Loucy (cell line): ENCODE data around the gene PPM1L.
A peak's percentile ranks its signal among the peaks of the same experiment; 100 is the strongest.

Source experiments
- H2AFZ ChIP-seq: fragments of 200-600 bp; sonication (generic); 2 replicates; pipeline ENCODE4 v1.6.0; 2016; ENCODE audit warnings: antibody characterized with exemption, mild to moderate bottlenecking, low read length, moderate library complexity
- H3F3A ChIP-seq: fragments of 200-600 bp; 2 replicates; pipeline ENCODE4 v1.6.0; 2016; ENCODE audit warnings: antibody characterized with exemption, low read depth, mild to moderate bottlenecking
- H3K27me3 ChIP-seq: fragments of 200-600 bp; sonication (generic); 2 replicates; pipeline ENCODE4 v1.6.1; 2014; ENCODE audit warnings: low read length, mild to moderate bottlenecking; ENCODE audit not compliant: insufficient read depth, poor library complexity, severe bottlenecking
- H3K36me3 ChIP-seq: fragments of 200-600 bp; sonication (generic); 2 replicates; pipeline ENCODE4 v1.6.1; 2016; ENCODE audit warnings: low read length; ENCODE audit not compliant: insufficient read depth
- H3K4me1 ChIP-seq: fragments of 200-600 bp; sonication (generic); 2 replicates; pipeline ENCODE4 v1.5.1; 2014; ENCODE audit warnings: low read length, mild to moderate bottlenecking; ENCODE audit not compliant: insufficient read depth, poor library complexity, severe bottlenecking
- H3K4me2 ChIP-seq: fragments of 200-600 bp; sonication (generic); 2 replicates; pipeline ENCODE4 v1.6.0; 2014; ENCODE audit warnings: antibody characterized with exemption, low read length, low read depth, mild to moderate bottlenecking; ENCODE audit not compliant: poor library complexity, severe bottlenecking
- H3K4me3 ChIP-seq: fragments of 200-600 bp; sonication (generic); 2 replicates; pipeline ENCODE4 v1.5.1; 2014; ENCODE audit warnings: low read length, mild to moderate bottlenecking, mixed read lengths; ENCODE audit not compliant: poor library complexity, severe bottlenecking
- H3K79me2 ChIP-seq: fragments of 200-600 bp; sonication (generic); 2 replicates; pipeline ENCODE4 v1.6.1; 2014; ENCODE audit warnings: low read length; ENCODE audit not compliant: insufficient read depth
- H3K9ac ChIP-seq: fragments of 200-600 bp; sonication (generic); 2 replicates; pipeline ENCODE4 v1.6.0; 2014; ENCODE audit warnings: mild to moderate bottlenecking, low read depth, low read length, moderate library complexity; ENCODE audit not compliant: poor library complexity, severe bottlenecking
- H3K9me2 ChIP-seq: fragments of 200-600 bp; sonication (generic); replicated peaks from 2 replicates; pipeline ENCODE4 v1.6.1; 2016; ENCODE audit warnings: low read depth, low read length, mixed read lengths
- H3K9me3 ChIP-seq: fragments of 200-600 bp; sonication (generic); 2 replicates; pipeline ENCODE4 v1.6.1; 2014; ENCODE audit warnings: mild to moderate bottlenecking, antibody characterized with exemption, low read length, low read depth; ENCODE audit not compliant: insufficient read depth
- H4K20me1 ChIP-seq: fragments of 200-600 bp; sonication (generic); 2 replicates; pipeline ENCODE4 v1.6.0; 2014; ENCODE audit warnings: antibody characterized with exemption, low read length, mild to moderate bottlenecking; ENCODE audit not compliant: insufficient read depth, poor library complexity, severe bottlenecking
- EZH2phosphoT487 ChIP-seq: fragments of 200-600 bp; IDR thresholded peaks from 2 replicates; pipeline ENCODE4 v1.6.1; 2018; ENCODE audit warnings: antibody characterized with exemption, mild to moderate bottlenecking, moderate library complexity, borderline replicate concordance
- TF ChIP-seq, protein P1 (sequence below): fragments of 200-600 bp; sonication (generic); conservative IDR thresholded peaks from 2 replicates; pipeline ENCODE4 v1.5.1; 2014; ENCODE audit warnings: mild to moderate bottlenecking, antibody characterized with exemption, low read length

PPM1L gene

DNA sequence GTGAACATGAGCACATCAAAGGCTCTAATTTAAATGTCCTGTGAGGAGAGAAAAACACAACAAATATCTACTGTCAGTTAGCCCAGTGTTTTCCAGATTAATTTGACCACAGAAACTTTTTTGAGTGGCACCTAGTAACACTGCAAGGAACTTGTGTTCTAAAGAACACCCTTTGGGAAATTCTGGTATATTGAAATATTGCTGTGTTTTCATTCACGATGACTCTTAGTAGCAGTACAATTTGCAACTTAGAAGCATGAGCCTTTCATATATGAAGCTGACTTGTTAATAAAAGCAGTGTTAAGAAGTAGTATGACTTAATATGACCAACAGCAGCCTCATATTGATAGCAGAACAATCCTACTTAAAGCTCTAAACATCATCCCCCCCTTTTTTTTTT, 317.1 kb downstream of the PPM1L start:
- Histone ChIP-seq H3K4me3 (no peak overlapping the region), H3F3A (peaks cover 12% of the 10 kb centered on the region; the same call in 1 of the 2 replicates), H3K79me2 (no peaks in the 10 kb centered on the region), H3K9ac (no peak overlapping the region), H3K4me1 (peaks cover 58% of the 10 kb centered on the region), H3K9me2 (no peaks in the 10 kb centered on the region), H3K36me3 (no peaks in the 10 kb centered on the region), H3K9me3 (no peaks in the 10 kb centered on the region), H3K27me3 (no peaks in the 10 kb centered on the region), H2AFZ (no peak overlapping the region), H3K4me2 (no peak overlapping the region), H4K20me1 (no peaks in the 10 kb centered on the region)
- TF ChIP-seq EZH2phosphoT487 = no peak
- TF ChIP-seq, protein P1, sequence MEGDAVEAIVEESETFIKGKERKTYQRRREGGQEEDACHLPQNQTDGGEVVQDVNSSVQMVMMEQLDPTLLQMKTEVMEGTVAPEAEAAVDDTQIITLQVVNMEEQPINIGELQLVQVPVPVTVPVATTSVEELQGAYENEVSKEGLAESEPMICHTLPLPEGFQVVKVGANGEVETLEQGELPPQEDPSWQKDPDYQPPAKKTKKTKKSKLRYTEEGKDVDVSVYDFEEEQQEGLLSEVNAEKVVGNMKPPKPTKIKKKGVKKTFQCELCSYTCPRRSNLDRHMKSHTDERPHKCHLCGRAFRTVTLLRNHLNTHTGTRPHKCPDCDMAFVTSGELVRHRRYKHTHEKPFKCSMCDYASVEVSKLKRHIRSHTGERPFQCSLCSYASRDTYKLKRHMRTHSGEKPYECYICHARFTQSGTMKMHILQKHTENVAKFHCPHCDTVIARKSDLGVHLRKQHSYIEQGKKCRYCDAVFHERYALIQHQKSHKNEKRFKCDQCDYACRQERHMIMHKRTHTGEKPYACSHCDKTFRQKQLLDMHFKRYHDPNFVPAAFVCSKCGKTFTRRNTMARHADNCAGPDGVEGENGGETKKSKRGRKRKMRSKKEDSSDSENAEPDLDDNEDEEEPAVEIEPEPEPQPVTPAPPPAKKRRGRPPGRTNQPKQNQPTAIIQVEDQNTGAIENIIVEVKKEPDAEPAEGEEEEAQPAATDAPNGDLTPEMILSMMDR = no peak

DNA sequence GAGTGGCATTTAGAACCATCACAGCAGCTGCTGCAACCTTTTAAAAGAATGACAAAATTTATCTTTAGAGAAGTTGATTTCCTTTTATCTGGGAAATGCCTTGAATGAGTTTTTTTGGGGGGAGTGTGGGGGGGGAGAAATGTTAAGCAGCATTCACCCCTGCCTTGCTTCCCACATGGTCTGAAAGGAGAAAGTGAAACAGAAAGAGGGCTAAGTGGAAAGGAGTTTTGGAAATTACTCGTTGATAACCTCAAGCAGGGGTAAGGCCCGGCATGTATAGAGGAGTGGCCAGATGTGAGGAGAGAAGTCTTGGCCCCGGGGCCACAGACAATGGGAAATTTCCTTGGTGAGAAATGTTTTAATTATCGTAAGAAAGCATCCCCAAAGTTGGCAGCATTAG, 325.6 kb downstream of the PPM1L start:
- Histone ChIP-seq H3K4me2 (peak overlapping the region; percentile 62), H3K36me3 (no peaks in the 10 kb centered on the region), H3K9ac (peak overlapping the region; percentile 49), H3K4me3 (peak overlapping the region; percentile 21), H3K9me3 (no peaks in the 10 kb centered on the region), H3F3A (no peaks in the 10 kb centered on the region; the same call in 1 of the 2 replicates), H3K4me1 (peaks cover 54% of the 10 kb centered on the region), H3K79me2 (no peaks in the 10 kb centered on the region), H2AFZ (peak overlapping the region; percentile 77), H3K9me2 (no peaks in the 10 kb centered on the region), H4K20me1 (no peaks in the 10 kb centered on the region), H3K27me3 (no peaks in the 10 kb centered on the region)
- TF ChIP-seq EZH2phosphoT487 = no peak
- TF ChIP-seq, protein P1 = no peak

DNA sequence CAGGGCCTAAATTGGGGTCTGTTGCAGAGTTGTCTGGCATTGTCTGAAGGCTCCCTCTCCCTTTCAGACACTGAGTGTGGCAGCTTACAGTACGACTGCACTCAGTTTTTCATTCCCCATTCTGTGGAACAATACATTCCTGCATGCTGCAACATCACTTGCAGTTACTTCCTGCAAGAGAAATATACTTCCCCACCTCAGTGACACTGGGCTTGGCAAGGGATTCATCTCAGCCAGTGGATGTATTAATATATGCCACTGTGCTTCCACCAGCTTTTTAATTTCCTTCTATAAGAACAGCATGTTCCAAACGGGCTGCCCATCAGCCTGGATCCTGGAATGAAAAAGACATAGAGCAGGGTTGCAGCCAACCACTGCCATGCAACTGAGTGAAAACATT, 326.0 kb downstream of the PPM1L start:
- Histone ChIP-seq H3F3A (no peaks in the 10 kb centered on the region; the same call in 1 of the 2 replicates), H3K27me3 (no peaks in the 10 kb centered on the region), H4K20me1 (no peaks in the 10 kb centered on the region), H2AFZ (peak overlapping the region; percentile 77), H3K9me2 (no peaks in the 10 kb centered on the region), H3K79me2 (no peaks in the 10 kb centered on the region), H3K4me2 (peak overlapping the region; percentile 62), H3K4me3 (peak overlapping the region; percentile 21), H3K36me3 (no peaks in the 10 kb centered on the region), H3K9me3 (no peaks in the 10 kb centered on the region), H3K4me1 (peaks cover 54% of the 10 kb centered on the region), H3K9ac (peak overlapping the region; percentile 49)
- TF ChIP-seq EZH2phosphoT487 = no peak
- TF ChIP-seq, protein P1 = no peak
